ENCODE measurements around the gene TGFBR3.

Gene TGFBR3

DNA sequence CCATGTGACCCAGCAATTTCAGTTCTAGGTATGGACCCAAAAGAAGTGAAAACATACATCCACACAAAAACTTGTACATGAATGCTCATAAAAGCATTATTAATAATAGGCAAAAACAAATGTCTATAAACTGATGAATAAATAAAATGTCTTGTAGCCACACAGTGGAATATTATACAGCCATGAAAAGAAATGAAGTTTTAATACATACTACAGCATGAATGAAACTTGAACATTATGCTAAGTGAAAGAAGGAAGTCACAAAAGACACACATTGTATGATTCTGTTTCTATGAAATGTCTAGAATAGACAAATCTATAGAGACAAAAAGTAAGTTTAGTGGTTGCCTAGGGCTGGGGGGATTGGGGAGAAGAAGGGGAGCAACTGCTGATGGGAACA is 255.1 kb downstream of the TGFBR3 start:
- DNase-seq, result no peak
